GM21515 (cell line): ENCODE results near the gene SOCS7.

Experiments
- ATAC-seq: cut with Tn5 transposase; IDR thresholded peaks from one replicate; pipeline ENCODE4 v1.9.1; 2021; ENCODE audit not compliant: unreplicated experiment

Gene SOCS7, protein sequence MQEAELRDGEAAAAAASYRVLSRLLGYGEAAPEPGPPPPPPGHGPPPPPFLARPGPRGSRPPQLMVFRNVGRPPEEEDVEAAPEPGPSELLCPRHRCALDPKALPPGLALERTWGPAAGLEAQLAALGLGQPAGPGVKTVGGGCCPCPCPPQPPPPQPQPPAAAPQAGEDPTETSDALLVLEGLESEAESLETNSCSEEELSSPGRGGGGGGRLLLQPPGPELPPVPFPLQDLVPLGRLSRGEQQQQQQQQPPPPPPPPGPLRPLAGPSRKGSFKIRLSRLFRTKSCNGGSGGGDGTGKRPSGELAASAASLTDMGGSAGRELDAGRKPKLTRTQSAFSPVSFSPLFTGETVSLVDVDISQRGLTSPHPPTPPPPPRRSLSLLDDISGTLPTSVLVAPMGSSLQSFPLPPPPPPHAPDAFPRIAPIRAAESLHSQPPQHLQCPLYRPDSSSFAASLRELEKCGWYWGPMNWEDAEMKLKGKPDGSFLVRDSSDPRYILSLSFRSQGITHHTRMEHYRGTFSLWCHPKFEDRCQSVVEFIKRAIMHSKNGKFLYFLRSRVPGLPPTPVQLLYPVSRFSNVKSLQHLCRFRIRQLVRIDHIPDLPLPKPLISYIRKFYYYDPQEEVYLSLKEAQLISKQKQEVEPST

DNA sequence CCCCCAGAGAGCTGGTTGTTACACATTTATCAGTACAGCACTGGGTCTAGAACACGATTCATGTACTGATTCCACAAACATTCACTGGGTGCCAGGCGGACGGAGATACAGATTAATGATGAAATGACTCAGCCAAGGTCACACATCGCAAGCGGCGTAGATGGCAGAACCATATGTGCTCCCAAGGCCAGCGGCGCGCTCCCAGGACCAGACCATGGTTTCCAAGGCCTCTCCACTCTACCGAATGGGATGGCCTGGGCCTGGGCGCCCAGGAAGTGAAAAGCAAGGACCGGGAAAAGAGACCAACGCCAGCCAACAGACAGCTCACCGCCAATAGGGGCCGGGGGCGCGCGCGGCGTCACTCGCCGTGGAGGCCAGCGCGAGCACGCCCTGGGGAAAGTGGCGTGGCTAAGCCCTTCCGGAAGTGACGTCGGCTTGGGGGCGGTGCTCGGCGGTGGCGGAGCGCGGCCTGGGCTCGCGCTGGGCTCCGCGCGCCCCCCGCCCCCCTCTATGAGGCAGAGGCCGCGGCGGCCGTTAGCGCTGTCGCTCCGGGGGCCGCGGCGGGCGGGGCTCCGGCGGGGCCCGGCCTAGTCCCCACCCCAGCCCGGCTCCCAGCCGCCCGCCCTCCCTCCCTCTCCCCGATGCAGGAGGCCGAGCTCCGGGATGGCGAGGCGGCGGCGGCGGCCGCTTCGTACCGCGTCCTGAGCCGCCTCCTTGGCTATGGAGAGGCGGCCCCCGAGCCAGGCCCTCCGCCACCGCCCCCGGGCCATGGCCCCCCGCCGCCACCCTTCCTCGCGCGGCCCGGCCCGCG is at the start of gene SOCS7:
SOCS7 (plus strand) TSS at position 433 of the 811 bp plus-strand sequence; CDS start at position 642, 209 bp downstream.
- ATAC-seq: peak; percentile 84

DNA sequence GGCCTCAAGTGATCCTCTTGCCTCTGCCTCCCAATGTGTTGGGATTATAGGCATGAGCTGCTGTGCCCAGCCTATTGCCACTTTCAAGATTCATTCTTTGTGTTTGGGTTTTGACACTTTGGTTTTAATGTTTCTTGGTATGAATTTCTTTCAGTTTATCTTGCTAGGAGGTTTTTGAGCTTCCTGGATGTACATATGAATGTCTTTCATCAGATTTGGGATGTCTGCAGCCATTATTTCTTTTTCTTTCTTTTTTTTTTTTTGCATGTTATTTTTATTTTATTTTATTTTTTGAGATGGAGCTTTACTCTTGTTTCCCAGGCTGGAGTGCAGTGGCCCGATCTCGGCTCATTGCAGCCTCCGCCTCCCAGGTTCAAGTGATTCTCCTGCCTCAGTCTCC is 36.1 kb upstream of the SOCS7 start:
- ATAC-seq: no peak

DNA sequence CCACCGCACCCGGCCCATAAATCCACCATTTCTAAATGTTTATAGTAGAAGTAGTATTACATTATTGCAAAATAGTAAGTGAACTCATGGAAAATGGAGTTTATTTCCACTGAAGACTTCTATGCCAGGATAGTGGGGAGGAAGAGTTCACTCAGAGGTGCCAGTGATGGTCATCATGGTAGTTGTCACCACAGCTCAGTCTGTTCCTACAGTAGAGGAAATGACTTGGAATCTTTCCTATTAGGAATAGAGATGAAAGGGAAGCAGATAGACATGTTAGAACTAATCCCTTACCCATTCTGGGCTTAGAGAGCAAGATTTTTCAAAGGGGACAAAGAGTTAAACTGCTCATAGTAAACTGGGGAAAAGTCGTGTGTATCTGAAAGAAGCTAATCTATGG is 34.6 kb upstream of the SOCS7 start:
- no peak for ATAC-seq

DNA sequence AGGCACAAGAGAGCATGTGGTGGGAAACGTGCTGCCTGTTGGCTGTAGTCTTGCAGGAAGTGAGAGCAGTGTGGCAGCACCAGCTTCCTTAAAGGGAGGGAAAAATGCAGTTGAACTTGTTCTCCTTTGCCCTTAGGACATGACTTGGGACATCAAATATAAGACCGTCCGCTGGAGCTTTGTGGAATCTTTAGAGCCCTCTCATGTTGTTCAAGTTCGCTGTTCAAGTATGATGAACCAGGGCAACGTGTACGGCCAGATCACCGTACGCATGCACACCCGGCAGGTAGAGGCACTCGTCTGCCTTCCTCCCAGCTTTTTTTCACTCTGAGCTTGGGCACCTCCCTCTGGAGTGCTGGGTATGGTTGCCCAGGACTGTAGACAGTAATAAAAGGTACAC is 31.2 kb upstream of the SOCS7 start:
- ATAC-seq: no peak

DNA sequence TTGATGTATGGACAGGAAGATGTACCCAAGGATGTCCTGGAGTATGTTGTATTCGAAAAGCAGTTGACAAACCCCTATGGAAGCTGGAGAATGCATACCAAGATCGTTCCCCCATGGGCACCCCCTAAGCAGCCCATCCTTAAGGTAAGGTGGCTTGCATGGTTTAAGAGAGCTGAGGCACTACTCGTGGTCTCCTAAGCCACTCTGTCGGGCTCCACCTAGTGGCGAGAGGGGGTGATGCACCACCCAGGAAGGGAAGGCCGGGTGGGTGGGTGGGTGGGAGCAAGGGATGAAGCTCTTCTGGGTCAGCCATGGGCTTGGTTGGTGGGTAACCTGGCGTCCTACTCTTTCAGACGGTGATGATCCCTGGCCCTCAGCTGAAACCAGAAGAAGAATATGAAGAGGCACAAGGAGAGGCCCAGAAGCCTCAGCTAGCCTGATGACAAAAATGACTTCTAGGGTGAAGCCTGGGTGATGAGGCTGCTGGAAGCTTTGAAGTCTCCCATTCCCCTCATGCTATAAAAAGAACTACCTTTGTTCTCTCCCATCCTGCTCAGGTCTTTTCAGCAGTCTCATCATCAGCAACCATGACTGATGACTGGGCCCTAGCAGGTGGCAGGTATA is 29.4 kb upstream of the SOCS7 start:
- ATAC-seq: no peak

DNA sequence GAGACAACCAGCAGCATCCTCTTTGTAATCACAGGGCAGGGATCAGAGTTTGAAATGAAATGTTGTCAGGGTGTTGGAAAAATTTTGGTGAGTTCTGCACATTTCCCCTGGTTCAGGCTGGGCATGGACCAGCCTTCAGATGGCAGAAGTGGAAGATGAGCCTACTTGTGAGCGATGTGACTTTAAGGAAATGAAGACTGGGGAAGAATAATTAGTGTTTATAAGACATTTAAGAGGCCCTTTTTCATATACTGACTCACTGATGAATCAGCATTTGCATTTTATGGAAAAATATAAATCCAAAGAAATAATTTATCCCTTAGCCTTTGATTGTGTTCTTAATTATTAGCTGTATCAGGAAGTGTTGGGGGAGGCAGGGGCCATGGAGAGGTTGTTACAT is 28.7 kb upstream of the SOCS7 start:
- no peak for ATAC-seq

DNA sequence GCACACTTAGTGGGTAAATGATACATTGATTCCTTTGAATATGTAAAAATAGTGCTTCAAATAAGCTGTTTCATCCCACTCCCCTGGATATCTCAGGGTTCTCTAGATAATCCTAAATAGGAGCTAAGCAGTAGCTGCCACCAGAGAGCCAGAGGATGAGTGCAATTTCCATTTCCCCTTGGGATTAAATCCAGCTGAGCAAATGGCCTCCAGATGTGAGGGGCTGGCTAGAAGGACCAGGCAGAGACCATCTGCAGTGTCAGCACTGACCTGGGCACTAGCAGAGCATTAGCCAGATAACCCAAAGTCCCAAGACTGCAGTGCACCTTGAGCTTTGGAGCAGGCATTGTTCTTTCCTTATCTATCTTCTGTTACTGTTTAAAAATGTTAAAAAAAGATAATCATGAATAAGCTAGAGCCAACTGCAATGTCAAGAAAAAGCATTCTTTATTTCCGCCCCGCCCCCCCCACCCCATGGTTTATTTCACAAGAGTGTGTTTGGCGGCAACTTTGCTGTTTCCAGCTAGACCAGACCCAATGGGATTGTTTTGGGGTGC is 27.4 kb upstream of the SOCS7 start:
- ATAC-seq: no peak

DNA sequence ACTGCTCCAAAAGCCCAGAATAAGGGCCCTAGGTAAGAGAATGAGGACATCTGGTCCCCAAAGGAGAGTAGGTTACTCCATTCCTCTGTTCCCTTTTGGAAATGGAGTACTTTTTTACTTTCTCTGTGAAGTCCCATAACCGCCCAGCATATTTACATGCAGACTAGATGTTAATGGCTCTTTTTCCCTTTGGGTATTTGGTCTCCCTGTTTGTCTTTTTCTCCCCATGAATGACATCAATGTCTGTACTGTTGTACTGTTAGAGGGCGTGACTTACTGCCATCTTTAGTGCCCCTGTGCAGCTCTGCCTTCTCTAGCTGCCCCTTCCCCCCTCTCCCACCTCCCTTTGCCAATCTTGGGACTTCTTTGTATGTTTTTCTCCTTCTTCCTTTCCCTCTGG is 26.9 kb upstream of the SOCS7 start:
- ATAC-seq: no peak

DNA sequence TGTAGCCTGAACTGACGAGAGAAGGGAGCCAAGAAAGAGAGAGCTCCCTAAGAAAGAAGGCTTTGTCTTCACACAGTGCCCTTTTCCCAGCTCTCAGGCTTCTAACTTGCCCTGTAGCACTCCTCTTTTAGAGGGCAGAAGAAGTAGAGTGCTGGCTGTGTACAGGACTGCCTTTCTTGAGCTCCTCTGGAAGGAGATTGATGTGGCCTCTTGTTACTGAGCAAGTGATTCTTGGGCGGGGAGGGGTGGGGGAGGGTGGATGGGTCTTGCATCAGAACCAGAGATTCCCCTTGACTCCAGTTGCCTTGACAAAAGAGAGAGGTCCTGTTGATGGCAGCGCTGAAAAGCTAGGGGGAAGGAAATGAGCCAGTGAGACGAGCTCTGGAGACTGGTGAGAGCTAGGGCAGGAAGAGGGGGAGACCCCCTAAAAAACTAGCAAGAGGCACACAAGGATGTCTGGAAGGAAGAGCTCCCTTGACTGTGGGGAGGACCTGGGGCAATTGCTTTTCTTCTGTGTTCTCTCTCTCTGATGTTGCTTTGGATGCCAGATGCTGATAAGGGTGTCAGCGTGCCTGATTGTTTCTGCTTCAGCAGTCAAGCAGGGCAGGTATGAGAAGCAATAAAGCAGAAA is 26.3 kb upstream of the SOCS7 start:
- ATAC-seq: no peak

DNA sequence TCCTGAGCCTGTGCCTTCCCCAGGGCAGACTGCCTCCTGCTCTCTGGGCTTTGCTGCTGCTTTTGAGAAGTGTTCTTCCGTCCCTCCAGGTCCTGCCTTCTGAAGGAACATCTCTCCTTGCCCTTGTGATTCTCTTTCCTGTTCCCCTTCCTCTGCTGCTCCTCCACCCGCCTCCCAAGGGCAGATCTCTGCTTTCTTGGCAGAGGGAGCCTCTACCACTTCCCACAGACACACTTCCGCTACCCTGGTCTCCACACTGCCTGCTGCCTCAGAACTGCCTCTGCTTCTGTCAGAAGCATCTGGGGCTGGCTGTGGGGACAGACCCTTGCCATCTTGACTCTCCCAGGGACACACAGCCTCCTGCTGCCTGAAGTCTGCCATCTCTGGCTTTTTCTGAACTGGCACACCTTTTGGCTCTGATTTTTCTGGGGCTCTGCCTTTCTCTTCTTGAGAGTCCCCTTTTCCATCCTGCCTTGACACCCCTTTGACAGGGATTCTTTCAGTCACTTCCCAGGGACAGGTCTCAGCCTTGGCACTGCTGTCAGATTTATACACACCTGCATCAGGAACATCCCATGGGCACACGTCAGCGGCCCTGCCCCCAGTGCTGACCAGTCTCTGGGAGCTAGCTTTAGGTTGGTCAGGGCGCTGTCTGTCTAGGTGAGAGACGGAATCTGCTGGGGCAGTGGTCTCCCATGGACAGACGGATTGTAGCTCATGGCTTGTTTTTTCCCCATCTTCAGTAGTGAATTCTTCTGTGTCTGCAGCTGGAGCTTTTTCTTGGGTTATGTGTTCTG is 24.4 kb upstream of the SOCS7 start:
- no peak for ATAC-seq

DNA sequence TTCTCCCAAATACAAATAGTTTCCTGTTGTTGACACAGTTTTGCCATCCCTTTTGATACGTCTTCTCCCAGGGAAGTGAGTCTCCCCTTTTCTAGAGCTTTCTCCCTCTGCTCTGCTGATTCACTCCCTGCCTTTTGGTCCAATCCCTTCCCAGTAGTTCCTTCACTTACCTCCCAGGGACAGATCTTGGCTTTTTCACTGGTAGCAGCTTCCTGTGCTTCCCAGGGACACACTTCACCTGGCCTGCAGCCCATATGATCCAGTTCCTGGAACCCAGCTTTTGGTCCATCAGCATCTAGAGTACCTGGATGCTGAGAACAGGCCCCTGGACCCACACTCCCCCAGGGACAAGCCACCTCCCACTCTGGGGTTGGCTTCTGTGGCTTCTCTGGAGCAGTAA is 23.7 kb upstream of the SOCS7 start:
- no peak for ATAC-seq

DNA sequence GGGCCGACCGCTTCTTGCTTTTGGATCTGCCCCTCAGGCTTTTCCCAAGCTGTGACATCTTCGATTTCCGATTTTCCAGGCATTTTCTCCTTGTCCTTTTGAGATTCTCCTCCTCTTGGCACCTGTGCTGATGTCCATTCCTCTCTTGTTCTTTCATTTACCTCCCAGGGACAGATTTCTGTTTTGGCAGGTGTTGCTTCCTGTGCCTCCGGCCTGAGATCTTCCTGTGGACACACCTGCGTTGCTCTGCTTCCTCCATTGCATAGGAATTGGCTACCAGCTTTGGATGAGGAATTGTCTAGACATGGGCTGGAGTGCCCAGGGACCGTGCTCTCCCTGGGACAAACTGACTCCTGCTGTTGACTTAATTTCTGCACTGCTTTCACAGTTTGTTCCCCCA is 23.0 kb upstream of the SOCS7 start:
- no peak for ATAC-seq

DNA sequence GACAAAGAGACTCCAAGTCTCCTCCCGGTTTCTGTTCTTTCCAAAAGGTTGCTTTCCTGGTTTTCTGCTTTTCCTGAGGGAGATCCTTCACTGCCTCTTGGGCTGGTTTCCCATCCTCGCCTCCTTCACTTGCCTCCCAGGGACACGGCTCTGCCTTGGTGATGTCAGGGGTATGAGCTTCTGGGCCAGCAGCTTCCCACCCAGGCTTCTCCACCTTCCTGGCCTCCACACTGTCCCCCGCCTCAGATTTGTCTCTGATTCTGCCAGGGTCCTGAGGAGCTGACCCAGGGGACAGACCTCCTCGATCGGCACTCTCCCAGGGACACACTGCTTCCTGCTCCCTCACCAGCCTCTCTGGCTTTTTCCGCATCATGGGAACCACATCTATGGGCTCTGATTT is 22.4 kb upstream of the SOCS7 start:
- no peak for ATAC-seq

DNA sequence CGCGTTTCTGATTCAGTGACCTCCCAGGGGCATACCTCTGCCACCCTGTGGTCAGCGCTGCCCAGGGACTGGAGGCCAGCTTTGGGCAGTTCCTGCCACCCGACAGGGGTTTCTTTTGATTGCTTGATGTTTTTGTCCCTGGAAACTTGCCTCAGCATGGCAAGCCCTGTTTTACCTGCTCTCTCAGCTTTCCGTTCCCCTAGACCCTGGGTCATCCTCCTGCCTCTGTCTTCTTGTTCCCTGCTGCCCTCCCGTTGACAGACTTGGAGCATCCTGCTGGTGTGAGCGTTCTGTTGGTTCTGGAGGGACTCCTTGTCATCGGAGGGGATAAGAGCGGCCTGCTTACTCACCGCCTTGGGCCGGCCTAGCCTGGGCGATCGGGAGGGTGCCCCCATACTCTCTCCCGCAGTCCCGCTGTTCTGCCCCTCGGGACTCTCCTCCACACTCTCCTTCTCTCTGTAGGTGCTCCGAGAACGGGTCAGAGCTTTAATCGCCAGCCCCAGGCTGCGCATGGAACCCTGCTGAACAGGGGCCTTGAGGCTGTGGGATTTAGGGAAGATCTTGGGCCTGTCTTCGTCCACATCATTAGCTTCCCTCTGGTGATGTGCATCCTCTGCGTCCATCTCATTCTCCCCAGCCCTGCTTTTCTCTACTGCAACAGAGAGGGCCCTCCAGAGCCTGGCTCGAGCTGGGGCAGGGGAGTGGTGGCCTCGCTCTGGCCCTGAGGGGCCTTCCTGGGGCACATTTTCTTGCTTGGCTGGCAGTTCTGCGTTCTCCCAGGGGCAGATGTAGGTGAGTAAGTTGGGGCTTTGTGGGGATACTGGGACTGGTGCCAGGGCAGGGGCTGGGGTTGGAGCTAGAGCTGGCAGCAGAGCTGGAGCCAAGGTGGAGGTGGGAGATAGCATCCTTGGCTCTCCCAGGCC is 21.6 kb upstream of the SOCS7 start:
- no peak for ATAC-seq

DNA sequence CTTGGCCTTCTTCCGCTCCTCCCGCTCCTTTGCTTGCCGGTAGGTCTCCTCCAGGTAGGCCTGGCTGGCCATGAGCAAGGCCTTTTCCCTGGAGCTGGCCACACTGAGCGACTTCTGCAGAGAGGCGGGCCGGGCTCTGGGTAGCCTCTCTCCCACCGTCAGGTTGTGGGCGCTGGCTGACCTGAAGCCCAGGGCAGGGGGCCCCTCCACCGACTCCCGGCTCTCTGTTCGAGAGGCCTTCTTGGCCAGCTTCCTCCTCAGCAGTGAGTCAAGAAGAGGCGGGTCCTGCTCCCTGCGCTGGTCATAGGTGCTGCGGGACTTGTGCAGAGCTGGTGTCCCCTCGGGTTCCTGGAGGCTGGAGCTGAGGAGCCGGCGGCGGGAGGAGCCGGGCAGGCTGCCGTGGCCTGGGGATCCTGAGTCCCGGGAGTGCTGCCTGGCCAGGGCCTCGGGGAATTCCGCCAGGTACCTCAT is 20.7 kb upstream of the SOCS7 start:
- ATAC-seq: no peak

DNA sequence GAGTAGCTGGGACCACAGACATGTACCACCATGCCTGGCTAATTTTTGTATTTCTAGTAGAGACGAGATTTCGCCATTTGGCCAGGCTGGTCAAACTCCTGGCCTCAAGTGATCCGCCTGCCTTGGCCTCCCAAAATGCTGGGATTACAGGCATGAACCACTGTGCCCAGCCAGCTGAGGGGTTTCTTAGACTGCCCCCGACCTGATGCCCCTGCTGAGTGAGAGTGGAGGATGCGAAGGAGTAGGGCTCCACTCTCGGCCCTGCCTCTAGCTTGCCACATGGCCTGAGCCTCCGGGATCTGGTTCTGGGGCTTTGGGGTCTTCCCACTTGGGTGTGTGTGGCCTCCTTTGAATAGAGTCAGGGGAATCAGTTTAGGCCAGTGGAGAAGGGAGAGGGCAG is 18.9 kb upstream of the SOCS7 start:
- ATAC-seq: no peak

DNA sequence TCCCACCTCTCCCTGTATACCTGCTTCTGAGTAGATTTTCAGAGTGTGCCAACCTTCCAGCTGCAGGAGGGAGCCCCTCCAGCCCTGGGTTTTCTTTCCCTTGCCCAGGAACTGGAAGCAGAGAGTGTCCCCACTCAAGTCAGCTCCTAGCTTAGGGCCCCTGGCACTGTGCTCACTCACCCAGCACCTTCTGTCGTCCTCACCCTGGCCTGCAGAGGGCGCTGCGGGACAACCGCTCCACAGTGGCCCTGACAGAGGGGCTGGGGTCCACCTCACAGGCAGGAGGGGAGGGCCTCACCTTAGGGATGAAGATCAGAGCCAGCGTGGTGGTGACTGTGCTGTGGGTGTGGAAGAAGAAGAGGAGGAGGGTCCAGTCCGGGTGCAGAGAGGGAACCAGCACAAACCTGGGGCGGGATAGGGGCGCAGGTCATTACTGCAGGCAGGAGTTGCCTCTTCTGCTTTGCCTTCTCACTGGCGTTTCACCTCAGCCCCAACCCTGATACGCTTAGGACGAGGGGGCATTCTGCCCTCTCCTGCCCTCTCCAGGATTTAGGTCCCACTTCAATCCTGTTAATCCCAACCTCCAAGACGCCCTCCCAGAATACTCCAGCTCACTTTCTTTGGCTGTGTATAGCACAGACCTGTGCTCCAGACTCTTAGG is 17.9 kb upstream of the SOCS7 start:
- no peak for ATAC-seq
